K562 (cell line): ENCODE measurements around the gene CFAP73. TPM values are rescaled to one million over a fixed set of nuclear protein-coding genes. Genes with fewer than 3 reads are reported as not detected.

Source experiments
- ARID3B ChIP-seq: fragments of 250-450 bp; sonication (Bioruptor Pico); IDR thresholded peaks from 2 replicates; pipeline ENCODE4 v1.4.0; 2020; ENCODE audit warnings: borderline replicate concordance
- BHLHE40 ChIP-seq: IDR thresholded peaks from 2 replicates; pipeline ENCODE4 v1.6.1; 2011; ENCODE audit warnings: low read length, improper control_type of control experiment
- EHMT2 ChIP-seq: fragments of 450-650 bp; IDR thresholded peaks from 2 replicates; pipeline ENCODE4 v1.6.1; 2018; ENCODE audit warnings: antibody characterized with exemption
- EP300 ChIP-seq: IDR thresholded peaks from 2 replicates; pipeline ENCODE4 v1.6.1; 2012; ENCODE audit warnings: low read length, improper control_type of control experiment
- ETS2 ChIP-seq: IDR thresholded peaks from 2 replicates; pipeline ENCODE4 v1.6.1; 2016; ENCODE audit warnings: borderline replicate concordance, missing genetic modification characterization, mild to moderate bottlenecking, moderate library complexity, missing compliant biosample characterization; ENCODE audit not compliant: poor library complexity, severe bottlenecking
- GMEB1 ChIP-seq: fragments of 250-450 bp; sonication (Bioruptor Pico); IDR thresholded peaks from 2 replicates; pipeline ENCODE4 v1.4.0; 2020; ENCODE audit warnings: mild to moderate bottlenecking
- HNRNPLL ChIP-seq: fragments of 200-400 bp; formaldehyde crosslinking; IDR thresholded peaks from 2 replicates; pipeline ENCODE4 v1.6.1; 2017; ENCODE audit warnings: low read length, low read depth, mild to moderate bottlenecking; ENCODE audit not compliant: poor library complexity, severe bottlenecking
- L3MBTL2 ChIP-seq: fragments of 450-650 bp; IDR thresholded peaks from 2 replicates; pipeline ENCODE4 v1.6.1; 2016; ENCODE audit warnings: mild to moderate bottlenecking, moderate library complexity
- NFATC3 ChIP-seq: fragments of 450-650 bp; IDR thresholded peaks from 2 replicates; pipeline ENCODE4 v1.6.1; 2017; ENCODE audit warnings: mild to moderate bottlenecking
- NFYB ChIP-seq: IDR thresholded peaks from 2 replicates; pipeline ENCODE4 v1.6.1; 2011; ENCODE audit warnings: mild to moderate bottlenecking, moderate library complexity; ENCODE audit not compliant: insufficient read length; ENCODE audit errors: extremely low read depth
- NR2C2 ChIP-seq, 2 experiments: fragments of 200-800 bp in 1 of 2; sonication (Bioruptor generic) in 1 of 2; sonication (generic) in 1 of 2; formaldehyde crosslinking in 1 of 2; IDR thresholded peaks; 2 replicates each; pipeline versions ENCODE4 v1.6.1 to v1.8.0; 2016 to 2022; ENCODE audit warnings: mild to moderate bottlenecking in 1 of 2, missing compliant biosample characterization in 1 of 2, missing genetic modification characterization in 1 of 2, missing genetic modification reagents in 1 of 2
- PHF21A ChIP-seq: fragments of 450-650 bp; IDR thresholded peaks from 2 replicates; pipeline ENCODE4 v1.6.1; 2017; ENCODE audit warnings: low read depth, borderline replicate concordance
- POLR2G ChIP-seq: fragments of 200-400 bp; formaldehyde crosslinking; IDR thresholded peaks from 2 replicates; pipeline ENCODE4 v1.6.1; 2017; ENCODE audit warnings: low read depth, mild to moderate bottlenecking, antibody characterized with exemption, low read length, moderate library complexity
- PRDM10 ChIP-seq: fragments of 450-650 bp; IDR thresholded peaks from 2 replicates; pipeline ENCODE4 v1.6.1; 2018; ENCODE audit not compliant: partially characterized antibody
- RBM39 ChIP-seq: fragments of 200-400 bp; formaldehyde crosslinking; optimal IDR thresholded peaks from 2 replicates; pipeline ENCODE3; 2018; ENCODE audit warnings: low read depth, low read length
- SIRT6 ChIP-seq: IDR thresholded peaks from one replicate; pipeline ENCODE4 v1.6.1; 2012; ENCODE audit warnings: low read depth, mild to moderate bottlenecking, control low read depth, inconsistent platforms, low read length, moderate library complexity
- SMARCA4 ChIP-seq: fragments of 450-650 bp; IDR thresholded peaks from 2 replicates; pipeline ENCODE4 v1.6.1; 2016
- SNIP1 ChIP-seq: fragments of 450-650 bp; IDR thresholded peaks from 2 replicates; pipeline ENCODE4 v1.7.1; 2017; ENCODE audit warnings: low read depth, mild to moderate bottlenecking
- TBP ChIP-seq: optimal IDR thresholded peaks from 2 replicates; pipeline ENCODE3; 2011; ENCODE audit warnings: low read depth, low read length, improper control_type of control experiment
- ZBTB7A ChIP-seq: IDR thresholded peaks from 2 replicates; pipeline ENCODE4 v1.6.1; 2011; ENCODE audit warnings: low read depth, mild to moderate bottlenecking, low read length, moderate library complexity, borderline replicate concordance; ENCODE audit not compliant: control insufficient read depth
- ZNF3 ChIP-seq: fragments of 250-450 bp; sonication (Bioruptor Pico); IDR thresholded peaks from 2 replicates; pipeline ENCODE4 v1.5.0; 2021; ENCODE audit warnings: mild to moderate bottlenecking, moderate library complexity
- ZNF444 ChIP-seq: fragments of 250-450 bp; sonication (Bioruptor Pico); IDR thresholded peaks from 2 replicates; pipeline ENCODE4 v1.4.0; 2020; ENCODE audit warnings: mild to moderate bottlenecking, moderate library complexity
- ZNF764 ChIP-seq: fragments of 250-450 bp; sonication (Bioruptor Pico); IDR thresholded peaks from 2 replicates; pipeline ENCODE4 v1.4.0; 2020; ENCODE audit warnings: low read depth, mild to moderate bottlenecking, moderate library complexity
- ZNF766 ChIP-seq: fragments of 200-800 bp; sonication (Bioruptor generic); conservative IDR thresholded peaks from 2 replicates; pipeline ENCODE4 v1.6.1; 2016; ENCODE audit warnings: missing genetic modification characterization, missing compliant biosample characterization
- polyA plus RNA-seq, 8 experiments: library from polyadenylated mRNA; depleted of rRNA in 4 of 8; stranded (reverse) in 5 of 8; unstranded in 3 of 8; fragments of >200 nt; fragmentation: Nextera tagmentation in 2 of 8; fragmentation: Illumina TruSeq in 1 of 8; extraction: Ambion mirVana in 2 of 8; extraction: Trizol in 1 of 8; gene quantifications; 2 replicates each; pipeline versions ENCODE4 v1.2.1 to v1.2.3, GENCODE V29; 2011 to 2014; ENCODE audit warnings: inconsistent platforms in 1 of 8, missing spikeins in 1 of 8
- total RNA-seq, 7 experiments: library from RNA; depleted of rRNA in 6 of 7; stranded (reverse); fragments of >200 nt in 6 of 7; fragmentation: Illumina TruSeq in 2 of 7; extraction: Trizol in 2 of 7; gene quantifications; 2 replicates each; pipeline versions ENCODE4 v1.2.1 to v1.2.3, GENCODE V29; 2011 to 2021; ENCODE audit warnings: low replicate concordance in 1 of 7

Gene CFAP73
- total and polyA plus RNA-seq, 9 of the 15 experiments (the other 6 are each of a cell fraction or from before 2014, with no cell fraction given): not detected

GRCh38 chr12:113191227-113191626 lies 41.7 kb downstream of the CFAP73 start (continued):
- peak; percentile 47 for TF ChIP-seq PRDM10
- TF ChIP-seq SIRT6: no peak
- no peak for TF ChIP-seq SMARCA4
- no peak for TF ChIP-seq ZNF764
- no peak for TF ChIP-seq BHLHE40
- TF ChIP-seq ETS2 (tag): no peak
- peak; percentile 12; the same call in 1 of the 2 replicates for TF ChIP-seq ZBTB7A
- TF ChIP-seq NFYB: no peak
- no peak for TF ChIP-seq ZNF444 (CRISPR knock-in tag)
- TF ChIP-seq ZNF766 (CRISPR knock-in tag): no peak
- TF ChIP-seq ZNF3 (CRISPR knock-in tag): no peak
- no peak for TF ChIP-seq NR2C2 (CRISPR knock-in tag; IDR thresholded peaks at IDR 0.05)
- TF ChIP-seq NR2C2 (tag; IDR thresholded peaks at IDR 0.05): no peak
- TF ChIP-seq GMEB1: no peak
- TF ChIP-seq TBP: no peak
- TF ChIP-seq EHMT2: no peak
- no peak for TF ChIP-seq L3MBTL2
- no peak for TF ChIP-seq NFATC3
- TF ChIP-seq SNIP1: no peak
- no peak for TF ChIP-seq RBM39
- no peak for TF ChIP-seq ARID3B (CRISPR knock-in tag)
- TF ChIP-seq POLR2G: peak; percentile 45; the same call in 1 of the 2 replicates
- TF ChIP-seq EP300: peak; percentile 2; the same call in 1 of the 2 replicates
- TF ChIP-seq PHF21A: no peak
- TF ChIP-seq HNRNPLL: no peak
